Sigmoid colon (tissue), 3 donors: Measurements from ENCODE around the gene MAP3K3.

Experiments
- CTCF ChIP-seq, 4 experiments: fragments of 450-650 bp in 3 of 4; fragments of 200-600 bp in 1 of 4; IDR thresholded peaks; one replicate each; pipeline ENCODE4 v1.5.1; 2016 to 2019; ENCODE audit warnings: antibody characterized with exemption in 4 of 4, mild to moderate bottlenecking in 3 of 4, moderate library complexity in 2 of 4
- POLR2A ChIP-seq, 2 donors: fragments of 450-650 bp; IDR thresholded peaks; one replicate each; pipeline ENCODE4 v1.6.1; 2016; ENCODE audit warnings: antibody characterized with exemption in 2 of 2, mild to moderate bottlenecking in 2 of 2, moderate library complexity in 2 of 2

- TF ChIP-seq CTCF (IDR thresholded peaks at IDR 0.05): no peak
- TF ChIP-seq POLR2A (IDR thresholded peaks at IDR 0.05): no peak
Observed at GRCh38 chr17:63735691-63736090, 113.5 kb downstream of the MAP3K3 start.
